IMR-90 (cell line): ENCODE measurements around the gene KIRREL1. TPM values are rescaled to one million over a fixed set of nuclear protein-coding genes. Genes with fewer than 3 reads are reported as not detected.
A peak's percentile ranks its signal among the peaks of the same experiment; 100 is the strongest.

Experiments used
- ATAC-seq: fragments of 200-7000 bp; cut with Tn5 transposase; 2 replicates; pipeline ENCODE4 v1.9.1; 2020; ENCODE audit warnings: low read depth, mild to moderate bottlenecking, moderate library complexity
- BruUV-seq: library from RNA; stranded (reverse); fragments of 400-500 nt; replicated peaks from 2 replicates; lab custom pipeline; 2021; lab: Mats Ljungman, UMichigan
- CTCF ChIA-PET: fragments of 300-600 bp; formaldehyde crosslinking; extraction: SDS; loops from one replicate; lab custom pipeline; 2021; ENCODE audit warnings: antibody characterized with exemption; lab: Yijun Ruan, JAX
- POLR2A ChIA-PET: fragments of 300-600 bp; sonication (Branson Sonifier 250); formaldehyde crosslinking; loops from one replicate; lab custom pipeline; 2022; ENCODE audit warnings: antibody characterized with exemption; ENCODE audit not compliant: unreplicated experiment; lab: Charles Lee
- DNase-seq: peaks from one replicate; pipeline ENCODE4 v3.0.0; 2013
- H2AFZ ChIP-seq: replicated peaks from 2 replicates; pipeline ENCODE3; 2013; ENCODE audit warnings: low read length, mild to moderate bottlenecking; ENCODE audit not compliant: poor library complexity
- H2AK5ac ChIP-seq: 2 replicates; pipeline ENCODE4 v1.6.1; 2013; ENCODE audit warnings: low read depth, low read length, inconsistent platforms
- H2AK9ac ChIP-seq: replicated peaks from 2 replicates; pipeline ENCODE3; 2013; ENCODE audit warnings: mild to moderate bottlenecking, low read depth, low read length, moderate library complexity; ENCODE audit not compliant: poor library complexity
- H2BK120ac ChIP-seq: 2 replicates; pipeline ENCODE4 v1.6.1; 2013; ENCODE audit warnings: low read depth, low read length, inconsistent platforms
- H2BK15ac ChIP-seq: 3 replicates; pipeline ENCODE4 v1.6.1; 2013; ENCODE audit warnings: low read depth, low read length, inconsistent platforms
- H2BK20ac ChIP-seq: 2 replicates; pipeline ENCODE4 v1.6.1; 2013; ENCODE audit warnings: low read depth, mild to moderate bottlenecking, inconsistent platforms, low read length, moderate library complexity
- H2BK5ac ChIP-seq: 2 replicates; pipeline ENCODE4 v1.6.1; 2013; ENCODE audit warnings: mild to moderate bottlenecking, low read depth, low read length, inconsistent platforms; ENCODE audit not compliant: poor library complexity, severe bottlenecking
- H3K14ac ChIP-seq: replicated peaks from 2 replicates; pipeline ENCODE4 v1.6.1; 2013; ENCODE audit warnings: low read depth, low read length, inconsistent platforms
- H3K18ac ChIP-seq: 2 replicates; pipeline ENCODE4 v1.6.1; 2013; ENCODE audit warnings: low read depth, low read length, control low read depth
- H3K23ac ChIP-seq: 2 replicates; pipeline ENCODE4 v1.6.1; 2013; ENCODE audit warnings: low read depth, low read length, inconsistent platforms
- H3K27ac ChIP-seq: 2 replicates; pipeline ENCODE4 v1.5.1; 2013; ENCODE audit warnings: mild to moderate bottlenecking, control low read depth, low read length; ENCODE audit not compliant: insufficient read depth
- H3K27me3 ChIP-seq: 2 replicates; pipeline ENCODE4 v1.6.1; 2013; ENCODE audit warnings: low read length; ENCODE audit not compliant: control insufficient read depth, insufficient read depth
- H3K36me3 ChIP-seq: 2 replicates; pipeline ENCODE4 v1.6.1; 2013; ENCODE audit warnings: low read length, mixed read lengths; ENCODE audit not compliant: control insufficient read depth, insufficient read depth
- H3K4ac ChIP-seq: 2 replicates; pipeline ENCODE4 v1.6.1; 2013; ENCODE audit warnings: low read depth, low read length, inconsistent platforms
- H3K4me1 ChIP-seq: 2 replicates; pipeline ENCODE4 v1.6.1; 2013; ENCODE audit warnings: low read length, mixed read lengths; ENCODE audit not compliant: control insufficient read depth, insufficient read depth
- H3K4me2 ChIP-seq: 2 replicates; pipeline ENCODE4 v1.6.1; 2013; ENCODE audit warnings: low read depth, mild to moderate bottlenecking, control low read depth, low read length, moderate library complexity
- H3K4me3 ChIP-seq: 2 replicates; pipeline ENCODE4 v1.5.1; 2013; ENCODE audit warnings: low read depth, mild to moderate bottlenecking, control low read depth, low read length, moderate library complexity; ENCODE audit not compliant: insufficient read depth
- H3K56ac ChIP-seq: 2 replicates; pipeline ENCODE4 v1.6.1; 2013; ENCODE audit warnings: low read length, inconsistent platforms; ENCODE audit not compliant: insufficient read depth; ENCODE audit errors: extremely low read depth
- H3K79me1 ChIP-seq, 2 experiments: 2 replicates each; pipeline ENCODE4 v1.6.1; 2013; ENCODE audit warnings: low read length in 2 of 2, inconsistent platforms in 1 of 2, low read depth in 1 of 2
- H3K9ac ChIP-seq: 2 replicates; pipeline ENCODE4 v1.6.1; 2013; ENCODE audit warnings: low read depth, low read length, control low read depth
- H3K9me1 ChIP-seq: 2 replicates; pipeline ENCODE4 v1.6.1; 2013; ENCODE audit warnings: low read length, inconsistent platforms; ENCODE audit not compliant: insufficient read depth
- H3K9me3 ChIP-seq: 2 replicates; pipeline ENCODE4 v1.6.1; 2013; ENCODE audit warnings: low read length; ENCODE audit not compliant: control insufficient read depth, insufficient read depth
- H4K20me1 ChIP-seq: 2 replicates; pipeline ENCODE4 v1.6.1; 2013; ENCODE audit warnings: low read length, inconsistent platforms; ENCODE audit not compliant: insufficient read depth
- H4K5ac ChIP-seq: 2 replicates; pipeline ENCODE4 v1.6.1; 2013; ENCODE audit warnings: mild to moderate bottlenecking, low read depth, low read length, control low read depth
- H4K8ac ChIP-seq, 2 experiments: 2 replicates each; pipeline ENCODE4 v1.6.1; 2013; ENCODE audit warnings: low read depth in 2 of 2, low read length in 2 of 2, control low read depth in 1 of 2, inconsistent platforms in 1 of 2
- H4K91ac ChIP-seq: 2 replicates; pipeline ENCODE4 v1.6.1; 2013; ENCODE audit warnings: low read depth, low read length, inconsistent platforms; ENCODE audit not compliant: insufficient read depth
- BHLHE40 ChIP-seq: fragments of 150-350 bp; IDR thresholded peaks from 2 replicates; pipeline ENCODE4 v1.6.1; 2016; ENCODE audit warnings: mild to moderate bottlenecking, low read depth, low read length
- CEBPB ChIP-seq: IDR thresholded peaks from 2 replicates; pipeline ENCODE4 v1.6.1; 2012; ENCODE audit warnings: low read depth, low read length, improper control_type of control experiment
- MAFK ChIP-seq: IDR thresholded peaks from 2 replicates; pipeline ENCODE4 v1.6.1; 2012; ENCODE audit warnings: low read depth, low read length, improper control_type of control experiment
- MXI1 ChIP-seq: IDR thresholded peaks from 2 replicates; pipeline ENCODE4 v1.6.1; 2012; ENCODE audit warnings: low read depth, mild to moderate bottlenecking, low read length, moderate library complexity, borderline replicate concordance
- POLR2A ChIP-seq: IDR thresholded peaks from 2 replicates; pipeline ENCODE4 v1.6.1; 2012; ENCODE audit warnings: mild to moderate bottlenecking, low read depth, low read length
- RAD21 ChIP-seq: IDR thresholded peaks from 2 replicates; pipeline ENCODE4 v1.6.1; 2012; ENCODE audit warnings: low read length, improper control_type of control experiment
- RCOR1 ChIP-seq: IDR thresholded peaks from 2 replicates; pipeline ENCODE4 v1.6.1; 2012; ENCODE audit warnings: mild to moderate bottlenecking, low read length, improper control_type of control experiment; ENCODE audit not compliant: insufficient replicate concordance
- SMC3 ChIP-seq: fragments of 150-350 bp; IDR thresholded peaks from 2 replicates; pipeline ENCODE4 v1.6.1; 2016; ENCODE audit warnings: low read depth, mild to moderate bottlenecking, antibody characterized with exemption, low read length, moderate library complexity
- USF2 ChIP-seq: fragments of 150-350 bp; IDR thresholded peaks from 2 replicates; pipeline ENCODE4 v1.6.1; 2017; ENCODE audit warnings: mild to moderate bottlenecking, antibody characterized with exemption, low read length, low read depth
- WGBS, 2 experiments: methylation state at CpG; one replicate each; pipeline versions ENCODE4 v1.1.5 to v1.1.7; 2013; ENCODE audit warnings: missing lambda C conversion rate in 2 of 2; ENCODE audit not compliant: insufficient read length in 1 of 2; ENCODE audit errors: extremely low coverage in 2 of 2; 5-methylcytosine and 5-hydroxymethylcytosine counted together
- dilution Hi-C: fragments of 300-500 bp; cut with HindIII; formaldehyde crosslinking; loops from one replicate; pipeline ENCODE4 v1.14.3; 2018; ENCODE audit warnings: low sequenced_read_pairs; ENCODE audit not compliant: unreplicated experiment
- in situ Hi-C: fragments of 300-500 bp; cut with MboI; formaldehyde crosslinking; loops from 3 replicates; pipeline ENCODE4 v1.14.3; 2019; ENCODE audit warnings: low sequenced_read_pairs, inconsistent platforms, mixed read lengths
- intact Hi-C: fragments of 100-400 bp; cut with micrococcal nuclease; formaldehyde crosslinking; loops from 2 replicates; pipeline ENCODE4 v1.10.0; 2022
- polyA plus RNA-seq, 3 experiments: library from polyadenylated mRNA; depleted of rRNA; stranded (reverse); fragments of >200 nt; gene quantifications; 2 replicates each; pipeline ENCODE4 v1.2.3, GENCODE V29; 2012; ENCODE audit warnings: low replicate concordance in 1 of 3
- total RNA-seq: library from RNA; depleted of rRNA; stranded (reverse); fragments of >200 nt; gene quantifications from 2 replicates; pipeline ENCODE4 v1.2.3, GENCODE V29; 2012
- TF ChIP-seq, protein P1 (sequence below): fragments of 150-350 bp; IDR thresholded peaks from 2 replicates; pipeline ENCODE4 v1.6.1; 2016; ENCODE audit warnings: low read depth, mild to moderate bottlenecking, low read length, moderate library complexity, borderline replicate concordance
- TF ChIP-seq, protein P2 (sequence below): conservative IDR thresholded peaks from 2 replicates; pipeline ENCODE4 v1.5.1; 2012; ENCODE audit warnings: mild to moderate bottlenecking, low read depth, low read length, improper control_type of control experiment

Gene KIRREL1
- total and polyA plus RNA-seq, 2 of the 4 experiments (the other 2 are of a cell fraction): 58.1 to 64.7 TPM

- Histone ChIP-seq H3K27ac (no peak overlapping the region), H2AFZ (no peak overlapping the region), H3K79me1 (no peaks in the 10 kb centered on the region), H3K4me1 (no peaks in the 10 kb centered on the region), H4K20me1 (no peaks in the 10 kb centered on the region), H2AK9ac (no peak overlapping the region), H3K9ac (no peak overlapping the region), H2BK20ac (no peak overlapping the region), H4K8ac (no peak overlapping the region), H3K36me3 (no peaks in the 10 kb centered on the region), H3K56ac (no peak overlapping the region), H3K4me3 (no peak overlapping the region), H3K9me1 (no peaks in the 10 kb centered on the region), H3K14ac (no peak overlapping the region), H2BK15ac (no peak overlapping the region), H4K5ac (no peak overlapping the region), H3K9me3 (no peaks in the 10 kb centered on the region), H4K91ac (no peak overlapping the region), H2BK5ac (no peak overlapping the region), H2AK5ac (no peak overlapping the region), H3K23ac (no peak overlapping the region), H3K4ac (no peak overlapping the region), H2BK120ac (no peak overlapping the region), H3K27me3 (peaks cover 30% of the 10 kb centered on the region), H3K18ac (no peak overlapping the region), H3K4me2 (no peak overlapping the region)
- POLR2A ChIA-PET: no interaction called here
- in situ Hi-C loops: loop anchor here (5.0 kb wide), 1 partner anchor 162 kb away; no protein-coding TSS in a partner anchor
- TF ChIP-seq, protein P1, sequence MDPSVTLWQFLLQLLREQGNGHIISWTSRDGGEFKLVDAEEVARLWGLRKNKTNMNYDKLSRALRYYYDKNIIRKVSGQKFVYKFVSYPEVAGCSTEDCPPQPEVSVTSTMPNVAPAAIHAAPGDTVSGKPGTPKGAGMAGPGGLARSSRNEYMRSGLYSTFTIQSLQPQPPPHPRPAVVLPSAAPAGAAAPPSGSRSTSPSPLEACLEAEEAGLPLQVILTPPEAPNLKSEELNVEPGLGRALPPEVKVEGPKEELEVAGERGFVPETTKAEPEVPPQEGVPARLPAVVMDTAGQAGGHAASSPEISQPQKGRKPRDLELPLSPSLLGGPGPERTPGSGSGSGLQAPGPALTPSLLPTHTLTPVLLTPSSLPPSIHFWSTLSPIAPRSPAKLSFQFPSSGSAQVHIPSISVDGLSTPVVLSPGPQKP: no peak
- TF ChIP-seq MXI1: no peak
- TF ChIP-seq MAFK: no peak
- no peak for TF ChIP-seq CEBPB
- TF ChIP-seq USF2: no peak
- no peak for TF ChIP-seq SMC3
- TF ChIP-seq BHLHE40: no peak
- no peak for TF ChIP-seq RAD21
- no peak for TF ChIP-seq POLR2A
- no peak for TF ChIP-seq RCOR1
- TF ChIP-seq, protein P2, sequence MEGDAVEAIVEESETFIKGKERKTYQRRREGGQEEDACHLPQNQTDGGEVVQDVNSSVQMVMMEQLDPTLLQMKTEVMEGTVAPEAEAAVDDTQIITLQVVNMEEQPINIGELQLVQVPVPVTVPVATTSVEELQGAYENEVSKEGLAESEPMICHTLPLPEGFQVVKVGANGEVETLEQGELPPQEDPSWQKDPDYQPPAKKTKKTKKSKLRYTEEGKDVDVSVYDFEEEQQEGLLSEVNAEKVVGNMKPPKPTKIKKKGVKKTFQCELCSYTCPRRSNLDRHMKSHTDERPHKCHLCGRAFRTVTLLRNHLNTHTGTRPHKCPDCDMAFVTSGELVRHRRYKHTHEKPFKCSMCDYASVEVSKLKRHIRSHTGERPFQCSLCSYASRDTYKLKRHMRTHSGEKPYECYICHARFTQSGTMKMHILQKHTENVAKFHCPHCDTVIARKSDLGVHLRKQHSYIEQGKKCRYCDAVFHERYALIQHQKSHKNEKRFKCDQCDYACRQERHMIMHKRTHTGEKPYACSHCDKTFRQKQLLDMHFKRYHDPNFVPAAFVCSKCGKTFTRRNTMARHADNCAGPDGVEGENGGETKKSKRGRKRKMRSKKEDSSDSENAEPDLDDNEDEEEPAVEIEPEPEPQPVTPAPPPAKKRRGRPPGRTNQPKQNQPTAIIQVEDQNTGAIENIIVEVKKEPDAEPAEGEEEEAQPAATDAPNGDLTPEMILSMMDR: no peak
- no TSS peak for BruUV-seq
- dilution Hi-C loops: no loop called here
- CTCF ChIA-PET: interaction anchor here (1.3 to 2.5 kb wide), 7 partner anchors 11 to 874 kb away, joined by 4 to 25 read pairs (median 10); no protein-coding TSS in a partner anchor
- intact Hi-C loops: loop anchor here (2.0 to 10.0 kb wide), 7 partner anchors 245 to 949 kb away; no protein-coding TSS in a partner anchor
- WGBS, 2 experiments: 76% methylated on average over 2 of the region's 2 CpGs; no CpG with 5 or more reads in 1 of the 2 experiments
- no peak for ATAC-seq
- peak; percentile 9 for DNase-seq
These were observed 130.6 kb downstream of the KIRREL1 start for GRCh38 chr1:158124034-158124433.
